CD14-positive monocyte (primary cell): Measurements from ENCODE around the gene NSF. TPM values are rescaled to one million over a fixed set of nuclear protein-coding genes. Genes with fewer than 3 reads are reported as not detected.
"Not testable (repeated sequence)": the region's sequence is repeated elsewhere in the genome, so short reads cannot be mapped to it uniquely, and the experiment has no call there.

Experiments
- DNase-seq, 3 donors: peaks; one replicate each; pipeline ENCODE4 v3.0.0-alpha.2; 2011 to 2022
- H2AFZ ChIP-seq: 2 replicates; pipeline ENCODE4 v1.6.0; 2012; ENCODE audit warnings: mild to moderate bottlenecking, low read depth, low read length, inconsistent platforms; ENCODE audit not compliant: insufficient read depth, poor library complexity, severe bottlenecking
- H3K27ac ChIP-seq, 2 donors: 1 replicate in 1 of 2; 2 replicates in 1 of 2; pipeline ENCODE4 v1.5.1; 2012 to 2013; ENCODE audit warnings: low read length in 2 of 2, control low read depth in 1 of 2, inconsistent platforms in 1 of 2, low read depth in 1 of 2, mild to moderate bottlenecking in 1 of 2
- H3K27me3 ChIP-seq, 2 donors: one replicate each; pipeline versions ENCODE4 v1.6.0 to v1.6.1; 2011 to 2013; ENCODE audit warnings: low read length in 2 of 2; ENCODE audit not compliant: control insufficient read depth in 2 of 2, insufficient read depth in 2 of 2
- H3K36me3 ChIP-seq, 2 donors: replicated peaks in 1 of 2; 1 replicate in 1 of 2; 2 replicates in 1 of 2; pipeline versions ENCODE4 v1.5.1 to v1.6.1; 2012 to 2013; ENCODE audit warnings: low read length in 2 of 2, control low read depth in 1 of 2, inconsistent platforms in 1 of 2, mild to moderate bottlenecking in 1 of 2; ENCODE audit not compliant: insufficient read depth in 2 of 2, control insufficient read depth in 1 of 2
- H3K4me1 ChIP-seq, 2 donors: 1 replicate in 1 of 2; 2 replicates in 1 of 2; pipeline versions ENCODE4 v1.5.1 to v1.6.1; 2012 to 2013; ENCODE audit warnings: low read length in 2 of 2, control low read depth in 1 of 2, inconsistent platforms in 1 of 2, mild to moderate bottlenecking in 1 of 2, moderate library complexity in 1 of 2; ENCODE audit not compliant: insufficient read depth in 2 of 2, control insufficient read depth in 1 of 2
- H3K4me2 ChIP-seq: replicated peaks from 2 replicates; pipeline ENCODE3; 2012; ENCODE audit warnings: low read length, moderate library complexity, mild to moderate bottlenecking; ENCODE audit not compliant: poor library complexity, severe bottlenecking; ENCODE audit errors: extremely low read depth
- H3K4me3 ChIP-seq, 3 experiments: fragments of 200-600 bp in 1 of 3; sonication (generic) in 1 of 3; replicated peaks in 1 of 3; 1 replicate in 2 of 3; 2 replicates in 1 of 3; pipeline ENCODE4 v1.5.1; 2011 to 2013; ENCODE audit warnings: low read length in 3 of 3, mild to moderate bottlenecking in 3 of 3, control low read depth in 2 of 3, low read depth in 2 of 3, inconsistent platforms in 1 of 3, moderate library complexity in 1 of 3
- H3K79me2 ChIP-seq: 2 replicates; pipeline ENCODE4 v1.6.0; 2012; ENCODE audit warnings: mild to moderate bottlenecking, control low read depth, inconsistent platforms, low read length, moderate library complexity; ENCODE audit not compliant: insufficient read depth
- H3K9ac ChIP-seq: 2 replicates; pipeline ENCODE4 v1.6.0; 2017; ENCODE audit warnings: low read length, mild to moderate bottlenecking; ENCODE audit not compliant: insufficient read depth, poor library complexity, severe bottlenecking
- H3K9me3 ChIP-seq, 2 donors: replicated peaks in 1 of 2; 1 replicate in 1 of 2; 2 replicates in 1 of 2; pipeline versions ENCODE4 v1.5.1 to v1.6.1; 2012 to 2013; ENCODE audit warnings: low read length in 2 of 2, control low read depth in 1 of 2; ENCODE audit not compliant: control insufficient read depth in 1 of 2, insufficient read depth in 1 of 2
- H4K20me1 ChIP-seq: 2 replicates; pipeline ENCODE4 v1.6.0; 2012; ENCODE audit warnings: mild to moderate bottlenecking, low read length, control low read depth, moderate library complexity; ENCODE audit not compliant: insufficient read depth
- H3K27ac Mint-ChIP-seq, 7 donors: one replicate each; pipeline ENCODE4 v1.8.0; 2020; ENCODE audit warnings: mild to moderate bottlenecking in 7 of 7, mixed read lengths in 7 of 7, moderate library complexity in 6 of 7, inconsistent platforms in 2 of 7
- H3K27me3 Mint-ChIP-seq, 3 donors: one replicate each; pipeline ENCODE4 v1.8.0; 2021 to 2022; ENCODE audit warnings: low read depth in 3 of 3, mild to moderate bottlenecking in 3 of 3, mixed read lengths in 3 of 3, moderate library complexity in 3 of 3, inconsistent platforms in 1 of 3
- H3K36me3 Mint-ChIP-seq, 2 donors: one replicate each; pipeline ENCODE4 v1.8.0; 2020; ENCODE audit warnings: mixed read lengths in 2 of 2, inconsistent platforms in 1 of 2, mild to moderate bottlenecking in 1 of 2
- H3K4me1 Mint-ChIP-seq: one replicate; pipeline ENCODE4 v1.8.0; 2020; ENCODE audit warnings: mild to moderate bottlenecking, mixed read lengths
- H3K4me3 Mint-ChIP-seq, 2 donors: one replicate each; pipeline ENCODE4 v1.8.0; 2020; ENCODE audit warnings: mild to moderate bottlenecking in 2 of 2, mixed read lengths in 2 of 2, moderate library complexity in 1 of 2
- H3K9me3 Mint-ChIP-seq, 7 donors: one replicate each; pipeline ENCODE4 v1.8.0; 2020 to 2022; ENCODE audit warnings: mixed read lengths in 7 of 7, mild to moderate bottlenecking in 6 of 7, moderate library complexity in 6 of 7, inconsistent platforms in 2 of 7
- WGBS: methylation state at CpG from one replicate; pipeline ENCODE4 v1.1.5; 2013; ENCODE audit warnings: missing lambda C conversion rate; ENCODE audit not compliant: insufficient coverage; 5-methylcytosine and 5-hydroxymethylcytosine counted together
- intact Hi-C, 2 donors: fragments of 100-400 bp; cut with micrococcal nuclease; formaldehyde crosslinking; loops; one replicate each; pipeline versions ENCODE4 v1.15.0 to v1.15.1; 2023
- polyA plus RNA-seq, 3 donors: library from polyadenylated mRNA; depleted of rRNA in 1 of 3; unstranded in 2 of 3; stranded (reverse) in 1 of 3; fragments of 300-500 nt in 2 of 3; fragments of >200 nt in 1 of 3; fragmentation: Illumina TruSeq in 2 of 3; gene quantifications; 1 replicate in 2 of 3; 2 replicates in 1 of 3; pipeline ENCODE4 v1.2.3, GENCODE V29; 2012 to 2021

Gene NSF
- polyA plus RNA-seq, 3 donors, result 22.5 to 63.2 (median 58.0) TPM

DNA sequence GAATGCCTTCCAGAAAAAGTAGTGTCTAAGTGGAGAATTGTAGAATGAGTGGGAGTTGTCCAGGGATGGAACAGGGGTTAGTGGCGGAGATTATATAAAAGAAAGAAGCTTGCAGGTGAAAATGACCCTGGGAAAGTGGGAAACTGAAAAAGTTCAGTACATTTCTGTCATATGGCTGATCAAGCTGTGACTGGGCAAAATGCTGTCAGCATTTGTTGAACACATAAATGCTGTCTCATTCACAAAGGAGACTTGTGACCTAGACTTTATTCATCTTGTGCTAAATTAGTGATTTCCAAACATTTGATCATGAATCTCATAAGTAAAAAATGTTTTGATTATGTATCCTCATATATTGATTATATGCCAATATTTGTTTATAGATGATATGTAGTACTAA lies 28.5 kb downstream of the NSF start:
- WGBS, result no CpG with 5 or more reads among the region's 1 CpG

DNA sequence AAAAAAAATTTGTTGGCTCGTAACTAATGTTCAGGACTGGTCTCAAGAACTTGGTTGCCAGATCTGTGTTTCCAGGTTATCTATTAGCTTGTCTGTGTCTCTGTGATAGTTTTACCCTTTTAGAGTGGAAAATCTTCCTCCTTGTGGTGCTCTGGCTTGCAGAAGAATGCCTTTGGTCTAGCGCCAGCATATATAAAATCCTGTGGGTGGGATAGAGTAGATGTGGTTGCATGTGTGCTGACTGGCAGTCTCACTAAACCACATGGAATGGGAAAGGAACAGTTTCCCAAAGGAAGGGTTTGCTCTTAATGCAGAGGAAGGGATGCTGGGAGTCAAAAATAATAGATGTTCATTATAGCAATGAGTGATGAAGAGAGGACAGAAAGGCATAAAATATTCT lies 33.3 kb downstream of the NSF start:
- H3K4me1 Mint-ChIP-seq, H3K27me3 ChIP-seq, H3K79me2 ChIP-seq, H4K20me1 ChIP-seq, H3K4me3 Mint-ChIP-seq, H3K27ac ChIP-seq, H3K4me2 ChIP-seq, H2AFZ ChIP-seq, H3K4me3 ChIP-seq, H3K36me3 Mint-ChIP-seq, H3K9me3 ChIP-seq, H3K27ac Mint-ChIP-seq, H3K9me3 Mint-ChIP-seq, intact Hi-C loops, H3K4me1 ChIP-seq, H3K27me3 Mint-ChIP-seq, H3K9ac ChIP-seq, H3K36me3 ChIP-seq, DNase-seq: not testable (repeated sequence)
- no CpG with 5 or more reads among the region's 2 CpGs for WGBS

More for the DNA sequence above, 28.5 kb downstream of the NSF start:
- H3K4me1 Mint-ChIP-seq, H3K9me3 ChIP-seq, H3K27me3 Mint-ChIP-seq, H4K20me1 ChIP-seq, intact Hi-C loops, H3K36me3 Mint-ChIP-seq, DNase-seq, H3K4me3 ChIP-seq, H3K4me1 ChIP-seq, H2AFZ ChIP-seq, H3K27me3 ChIP-seq, H3K4me3 Mint-ChIP-seq, H3K27ac ChIP-seq, H3K9ac ChIP-seq, H3K9me3 Mint-ChIP-seq, H3K4me2 ChIP-seq, H3K79me2 ChIP-seq, H3K27ac Mint-ChIP-seq, H3K36me3 ChIP-seq: not testable (repeated sequence)

DNA sequence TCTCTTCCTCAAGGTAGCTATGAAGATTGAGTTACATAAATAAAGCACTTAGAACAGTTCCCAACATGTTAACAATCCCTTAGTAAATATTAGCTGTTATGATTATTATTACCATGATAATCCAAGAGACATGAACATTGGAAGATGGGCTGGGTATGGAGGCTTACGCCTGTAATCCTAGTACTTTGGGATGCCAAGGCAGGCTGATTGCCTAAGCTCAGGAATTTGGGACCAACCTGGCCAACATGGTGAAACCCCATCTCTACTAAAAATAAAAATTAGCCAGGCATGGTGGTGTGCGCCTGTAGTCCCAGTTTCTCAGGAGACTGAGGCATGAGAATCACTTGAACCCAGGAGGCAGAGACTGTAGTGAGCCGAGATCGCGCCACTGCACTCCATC lies 34.3 kb downstream of the NSF start:
- no CpG with 5 or more reads among the region's 5 CpGs for WGBS
- intact Hi-C loops, H3K36me3 ChIP-seq, H3K9me3 ChIP-seq, H3K4me1 ChIP-seq, H3K9ac ChIP-seq, H2AFZ ChIP-seq, H3K4me3 ChIP-seq, H3K27me3 ChIP-seq, H4K20me1 ChIP-seq, H3K27me3 Mint-ChIP-seq, H3K4me1 Mint-ChIP-seq, H3K4me3 Mint-ChIP-seq, DNase-seq, H3K4me2 ChIP-seq, H3K79me2 ChIP-seq, H3K36me3 Mint-ChIP-seq, H3K9me3 Mint-ChIP-seq, H3K27ac ChIP-seq, H3K27ac Mint-ChIP-seq: not testable (repeated sequence)

DNA sequence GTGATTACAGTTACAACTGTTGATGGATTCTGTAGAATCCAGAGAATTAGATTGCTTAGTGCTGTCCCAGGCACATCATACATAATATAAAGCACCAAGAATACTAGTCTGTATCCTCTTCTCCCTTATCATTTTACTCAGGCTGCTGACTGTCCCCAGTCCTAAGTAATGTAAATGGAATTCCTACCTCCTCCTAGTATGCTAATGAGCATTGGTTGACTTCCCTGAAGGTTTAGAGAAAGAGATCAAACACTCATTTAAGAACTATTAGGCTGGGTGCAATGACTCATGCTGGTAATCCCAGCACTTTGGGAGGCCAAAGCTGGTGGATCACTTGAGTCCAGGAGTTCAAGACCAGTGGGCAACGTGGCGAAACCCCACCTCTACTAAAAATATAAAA lies 37.0 kb downstream of the NSF start:
- H3K4me3 Mint-ChIP-seq, H3K27ac ChIP-seq, H3K4me3 ChIP-seq, H3K27me3 ChIP-seq, H3K4me1 Mint-ChIP-seq, H3K36me3 Mint-ChIP-seq, H3K36me3 ChIP-seq, H3K27ac Mint-ChIP-seq, H3K9ac ChIP-seq, H3K9me3 Mint-ChIP-seq, H3K9me3 ChIP-seq, intact Hi-C loops, DNase-seq, H3K79me2 ChIP-seq, H3K4me1 ChIP-seq, H4K20me1 ChIP-seq, H2AFZ ChIP-seq, H3K4me2 ChIP-seq, H3K27me3 Mint-ChIP-seq: not testable (repeated sequence)
- no CpG with 5 or more reads among the region's 2 CpGs for WGBS
